ENCODE results near the gene TNFSF9. TPM values are rescaled to one million over a fixed set of nuclear protein-coding genes. Genes with fewer than 3 reads are reported as not detected.
A peak's percentile ranks its signal among the peaks of the same experiment; 100 is the strongest.

The TNFSF9 gene
- polyA plus RNA-seq, 2 of the 4 experiments (the other 2 are of a cell fraction): 6.3 to 15.9 TPM

DNA sequence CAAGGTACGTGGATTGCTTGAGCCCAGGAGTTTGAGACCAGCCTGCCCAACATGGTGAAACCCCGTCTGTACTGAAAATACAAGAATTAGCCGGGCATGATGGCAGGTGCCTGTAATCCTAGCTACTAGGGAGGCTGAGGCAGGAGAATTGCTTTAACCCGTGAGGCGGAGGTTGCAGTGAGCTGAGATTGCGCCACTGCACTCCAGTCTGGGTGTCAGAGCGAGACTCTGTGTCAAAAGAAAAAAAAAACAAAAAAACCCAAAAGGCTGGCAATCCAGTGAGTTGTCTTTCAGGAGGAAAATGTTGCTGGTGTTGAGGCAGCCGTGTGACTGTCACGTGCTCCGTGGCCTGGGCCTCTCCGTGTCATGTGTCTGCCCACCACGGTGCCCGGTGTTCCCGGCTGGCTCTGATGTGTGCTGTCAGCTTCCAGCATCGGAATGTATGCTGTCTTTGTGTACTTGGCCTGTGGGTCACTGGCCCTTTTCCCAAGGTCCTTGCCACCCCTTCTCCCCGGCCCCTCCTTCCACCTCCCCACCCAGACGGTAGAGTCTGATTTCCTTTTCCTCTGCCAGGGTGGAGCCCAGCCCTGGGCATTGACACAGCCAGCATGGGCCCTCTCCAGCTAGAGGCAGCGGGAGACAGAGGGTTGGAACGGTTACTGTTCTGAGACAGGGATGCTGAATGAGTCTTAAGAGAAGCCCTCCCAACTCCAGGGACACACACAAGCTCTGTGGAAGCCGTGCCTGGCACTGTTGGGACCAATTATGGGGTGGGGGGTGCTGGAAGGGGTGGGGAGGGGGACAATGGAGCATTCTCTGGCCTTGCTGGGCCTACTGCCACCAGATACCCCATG, 21.5 kb upstream of the TNFSF9 start:
- H3K9me3 ChIP-seq: no peaks in the 10 kb centered on the region
- H3K4me2 ChIP-seq: no peak overlapping the region
- peak overlapping the region; percentile 39 to 60; a peak in 3 of 6 replicates for H3K27ac ChIP-seq
- H3K4me1 ChIP-seq: peaks cover 4% of the 10 kb centered on the region; the same call in 1 of the 3 replicates
- ATAC-seq (peak; percentile 20 to 30; a peak in 3 of 6 replicates), FAIRE-seq (no peak), DNase-seq (ENCODE audit: low read depth in 1 of 2, low spot score in 1 of 2) (peak in 1 of 2 experiments; percentile 19)
- TF ChIP-seq, protein P1, sequence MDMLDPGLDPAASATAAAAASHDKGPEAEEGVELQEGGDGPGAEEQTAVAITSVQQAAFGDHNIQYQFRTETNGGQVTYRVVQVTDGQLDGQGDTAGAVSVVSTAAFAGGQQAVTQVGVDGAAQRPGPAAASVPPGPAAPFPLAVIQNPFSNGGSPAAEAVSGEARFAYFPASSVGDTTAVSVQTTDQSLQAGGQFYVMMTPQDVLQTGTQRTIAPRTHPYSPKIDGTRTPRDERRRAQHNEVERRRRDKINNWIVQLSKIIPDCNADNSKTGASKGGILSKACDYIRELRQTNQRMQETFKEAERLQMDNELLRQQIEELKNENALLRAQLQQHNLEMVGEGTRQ (IDR thresholded peaks at IDR 0.05): peak; percentile 49
- no peak for TF ChIP-seq CBX8 (IDR thresholded peaks at IDR 0.05)
- no peak for TF ChIP-seq KDM5A (IDR thresholded peaks at IDR 0.05)
- WGBS (ENCODE audit: missing lambda C conversion rate): 61% methylated on average over 13 of the region's 20 CpGs
- ChIA-PET CTCF (interaction anchor here (3.0 kb wide), 1 partner anchor 8 kb away, joined by 10 read pairs; no protein-coding TSS in a partner anchor), POLR2A (no interaction called here)
- H3K4me3 ChIP-seq: no peak overlapping the region

DNA sequence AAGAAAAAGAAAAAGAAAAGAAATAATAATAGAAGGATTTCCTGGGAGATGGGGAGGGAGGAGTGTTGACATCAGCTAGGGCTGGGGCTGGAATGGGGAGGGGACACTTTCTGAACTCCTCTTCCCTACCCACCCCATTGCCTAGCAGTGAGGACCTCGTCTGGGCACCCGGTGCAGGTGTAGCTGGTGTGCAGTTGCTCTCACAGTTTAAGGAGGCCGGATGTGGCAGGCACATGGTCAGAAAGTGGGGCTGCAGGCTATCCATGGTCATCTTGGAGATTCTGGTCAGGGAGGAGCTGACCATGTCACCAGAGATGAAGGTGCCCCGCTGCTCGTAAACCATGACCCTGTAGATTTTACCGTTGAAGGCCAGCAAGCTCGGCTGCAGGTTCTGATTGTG, 20.2 kb upstream of the TNFSF9 start:
- TF ChIP-seq, protein P2, sequence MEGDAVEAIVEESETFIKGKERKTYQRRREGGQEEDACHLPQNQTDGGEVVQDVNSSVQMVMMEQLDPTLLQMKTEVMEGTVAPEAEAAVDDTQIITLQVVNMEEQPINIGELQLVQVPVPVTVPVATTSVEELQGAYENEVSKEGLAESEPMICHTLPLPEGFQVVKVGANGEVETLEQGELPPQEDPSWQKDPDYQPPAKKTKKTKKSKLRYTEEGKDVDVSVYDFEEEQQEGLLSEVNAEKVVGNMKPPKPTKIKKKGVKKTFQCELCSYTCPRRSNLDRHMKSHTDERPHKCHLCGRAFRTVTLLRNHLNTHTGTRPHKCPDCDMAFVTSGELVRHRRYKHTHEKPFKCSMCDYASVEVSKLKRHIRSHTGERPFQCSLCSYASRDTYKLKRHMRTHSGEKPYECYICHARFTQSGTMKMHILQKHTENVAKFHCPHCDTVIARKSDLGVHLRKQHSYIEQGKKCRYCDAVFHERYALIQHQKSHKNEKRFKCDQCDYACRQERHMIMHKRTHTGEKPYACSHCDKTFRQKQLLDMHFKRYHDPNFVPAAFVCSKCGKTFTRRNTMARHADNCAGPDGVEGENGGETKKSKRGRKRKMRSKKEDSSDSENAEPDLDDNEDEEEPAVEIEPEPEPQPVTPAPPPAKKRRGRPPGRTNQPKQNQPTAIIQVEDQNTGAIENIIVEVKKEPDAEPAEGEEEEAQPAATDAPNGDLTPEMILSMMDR (IDR thresholded peaks at IDR 0.05): no peak
- no peak for TF ChIP-seq RARB (CRISPR knock-in tag; IDR thresholded peaks at IDR 0.05)
- no peak for TF ChIP-seq NFE2L2 (conservative IDR thresholded peaks at IDR 0.05; ENCODE audit: low read length)
- no peak for TF ChIP-seq TP53 (CRISPR knock-in tag; IDR thresholded peaks at IDR 0.05)
- no peak for TF ChIP-seq CEBPB (IDR thresholded peaks at IDR 0.05)
- TF ChIP-seq SREBF2 (IDR thresholded peaks at IDR 0.05): no peak
- TF ChIP-seq HOXB13 (CRISPR knock-in tag; IDR thresholded peaks at IDR 0.05; ENCODE audit: low read depth): no peak
- TF ChIP-seq KDM5A (IDR thresholded peaks at IDR 0.05): no peak
- TF ChIP-seq POLR2AphosphoS2 (conservative IDR thresholded peaks at IDR 0.05; ENCODE audit: low read length): no peak
- TF ChIP-seq FOSL2 (IDR thresholded peaks at IDR 0.05): no peak
- TF ChIP-seq FOSL2 (CRISPR knock-in tag; IDR thresholded peaks at IDR 0.05): no peak
- no peak for TF ChIP-seq GATA3 (IDR thresholded peaks at IDR 0.05; ENCODE audit: borderline replicate concordance)
- no peak for TF ChIP-seq HEYL (CRISPR knock-in tag; IDR thresholded peaks at IDR 0.05)
- no peak for TF ChIP-seq CHD2 (IDR thresholded peaks at IDR 0.05; ENCODE audit: low read length, partially characterized antibody)
- TF ChIP-seq, protein P3, sequence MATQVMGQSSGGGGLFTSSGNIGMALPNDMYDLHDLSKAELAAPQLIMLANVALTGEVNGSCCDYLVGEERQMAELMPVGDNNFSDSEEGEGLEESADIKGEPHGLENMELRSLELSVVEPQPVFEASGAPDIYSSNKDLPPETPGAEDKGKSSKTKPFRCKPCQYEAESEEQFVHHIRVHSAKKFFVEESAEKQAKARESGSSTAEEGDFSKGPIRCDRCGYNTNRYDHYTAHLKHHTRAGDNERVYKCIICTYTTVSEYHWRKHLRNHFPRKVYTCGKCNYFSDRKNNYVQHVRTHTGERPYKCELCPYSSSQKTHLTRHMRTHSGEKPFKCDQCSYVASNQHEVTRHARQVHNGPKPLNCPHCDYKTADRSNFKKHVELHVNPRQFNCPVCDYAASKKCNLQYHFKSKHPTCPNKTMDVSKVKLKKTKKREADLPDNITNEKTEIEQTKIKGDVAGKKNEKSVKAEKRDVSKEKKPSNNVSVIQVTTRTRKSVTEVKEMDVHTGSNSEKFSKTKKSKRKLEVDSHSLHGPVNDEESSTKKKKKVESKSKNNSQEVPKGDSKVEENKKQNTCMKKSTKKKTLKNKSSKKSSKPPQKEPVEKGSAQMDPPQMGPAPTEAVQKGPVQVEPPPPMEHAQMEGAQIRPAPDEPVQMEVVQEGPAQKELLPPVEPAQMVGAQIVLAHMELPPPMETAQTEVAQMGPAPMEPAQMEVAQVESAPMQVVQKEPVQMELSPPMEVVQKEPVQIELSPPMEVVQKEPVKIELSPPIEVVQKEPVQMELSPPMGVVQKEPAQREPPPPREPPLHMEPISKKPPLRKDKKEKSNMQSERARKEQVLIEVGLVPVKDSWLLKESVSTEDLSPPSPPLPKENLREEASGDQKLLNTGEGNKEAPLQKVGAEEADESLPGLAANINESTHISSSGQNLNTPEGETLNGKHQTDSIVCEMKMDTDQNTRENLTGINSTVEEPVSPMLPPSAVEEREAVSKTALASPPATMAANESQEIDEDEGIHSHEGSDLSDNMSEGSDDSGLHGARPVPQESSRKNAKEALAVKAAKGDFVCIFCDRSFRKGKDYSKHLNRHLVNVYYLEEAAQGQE (IDR thresholded peaks at IDR 0.05): no peak
- TF ChIP-seq, protein P4, sequence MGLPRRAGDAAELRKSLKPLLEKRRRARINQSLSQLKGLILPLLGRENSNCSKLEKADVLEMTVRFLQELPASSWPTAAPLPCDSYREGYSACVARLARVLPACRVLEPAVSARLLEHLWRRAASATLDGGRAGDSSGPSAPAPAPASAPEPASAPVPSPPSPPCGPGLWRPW (IDR thresholded peaks at IDR 0.05): no peak
- TF ChIP-seq NPAS2 (CRISPR knock-in tag; IDR thresholded peaks at IDR 0.05; ENCODE audit: borderline replicate concordance): no peak
- TF ChIP-seq, protein P5, sequence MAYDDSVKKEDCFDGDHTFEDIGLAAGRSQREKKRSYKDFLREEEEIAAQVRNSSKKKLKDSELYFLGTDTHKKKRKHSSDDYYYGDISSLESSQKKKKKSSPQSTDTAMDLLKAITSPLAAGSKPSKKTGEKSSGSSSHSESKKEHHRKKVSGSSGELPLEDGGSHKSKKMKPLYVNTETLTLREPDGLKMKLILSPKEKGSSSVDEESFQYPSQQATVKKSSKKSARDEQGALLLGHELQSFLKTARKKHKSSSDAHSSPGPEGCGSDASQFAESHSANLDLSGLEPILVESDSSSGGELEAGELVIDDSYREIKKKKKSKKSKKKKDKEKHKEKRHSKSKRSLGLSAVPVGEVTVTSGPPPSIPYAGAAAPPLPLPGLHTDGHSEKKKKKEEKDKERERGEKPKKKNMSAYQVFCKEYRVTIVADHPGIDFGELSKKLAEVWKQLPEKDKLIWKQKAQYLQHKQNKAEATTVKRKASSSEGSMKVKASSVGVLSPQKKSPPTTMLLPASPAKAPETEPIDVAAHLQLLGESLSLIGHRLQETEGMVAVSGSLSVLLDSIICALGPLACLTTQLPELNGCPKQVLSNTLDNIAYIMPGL (CRISPR knock-in tag; IDR thresholded peaks at IDR 0.05; ENCODE audit: borderline replicate concordance): no peak
- TF ChIP-seq, protein P6, sequence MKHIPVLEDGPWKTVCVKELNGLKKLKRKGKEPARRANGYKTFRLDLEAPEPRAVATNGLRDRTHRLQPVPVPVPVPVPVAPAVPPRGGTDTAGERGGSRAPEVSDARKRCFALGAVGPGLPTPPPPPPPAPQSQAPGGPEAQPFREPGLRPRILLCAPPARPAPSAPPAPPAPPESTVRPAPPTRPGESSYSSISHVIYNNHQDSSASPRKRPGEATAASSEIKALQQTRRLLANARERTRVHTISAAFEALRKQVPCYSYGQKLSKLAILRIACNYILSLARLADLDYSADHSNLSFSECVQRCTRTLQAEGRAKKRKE (CRISPR knock-in tag; IDR thresholded peaks at IDR 0.05; ENCODE audit: low read depth): no peak
- TF ChIP-seq BHLHE40 (IDR thresholded peaks at IDR 0.05; ENCODE audit: low read depth, low read length): no peak
- no peak overlapping the region for H3K4me3 ChIP-seq
- 82% methylated on average over 6 of the region's 7 CpGs for WGBS (ENCODE audit: missing lambda C conversion rate)
- no peak for FAIRE-seq
- no peak overlapping the region for H3K4me2 ChIP-seq
- ChIA-PET POLR2A (interaction anchor here (0.7 kb wide), 1 partner anchor 20 kb away, joined by 3 read pairs; the partner anchor contains the start of gene TNFSF9), CTCF (interaction anchor here (0.8 to 1.6 kb wide), 2 partner anchors 122 to 227 kb away, joined by 3 read pairs; partner anchors contain the start of gene GPR108)
- DNase-seq (ENCODE audit: low read depth in 1 of 2, low spot score in 1 of 2): no peak
- no peak for ATAC-seq
- no peaks in the 10 kb centered on the region for H3K9me3 ChIP-seq
- H3K27ac ChIP-seq: no peak overlapping the region
- H3K4me1 ChIP-seq: peaks cover 4% of the 10 kb centered on the region; the same call in 1 of the 3 replicates
